ENCODE data around the gene KIRREL1.

Gene KIRREL1

GRCh38 chr1:158113759-158114127 lies 120.3 kb downstream of the KIRREL1 start:
- Histone ChIP-seq H3K79me1 (ENCODE audit: low read length) (no peaks in the 10 kb centered on the region), H3K4ac (ENCODE audit: low read depth, low read length) (no peak overlapping the region), H3K23ac (ENCODE audit: low read length) (no peak overlapping the region)

GRCh38 chr1:158115126-158115525 lies 121.7 kb downstream of the KIRREL1 start:
- Histone ChIP-seq H3K4me2 (ENCODE audit: low read length) (no peak overlapping the region), H3K23ac (ENCODE audit: low read length) (no peak overlapping the region), H3K9ac (ENCODE audit: low read length) (no peak overlapping the region), H4K12ac (ENCODE audit: low read depth, low read length) (no peak overlapping the region), H2AK5ac (ENCODE audit: low read length) (no peak overlapping the region), H3K27ac (ENCODE audit: low read depth, low read length) (no peak overlapping the region), H3K27me3 (ENCODE audit: insufficient read depth, low read length) (peaks cover 7% of the 10 kb centered on the region), H3K4me1 (ENCODE audit: control insufficient read depth in 1 of 2, insufficient read depth in 2 of 2, low read length in 2 of 2) (peaks cover 0 to 6% of the 10 kb centered on the region in 2 experiments), H3K14ac (ENCODE audit: low read length) (no peak overlapping the region), H2AFZ (ENCODE audit: insufficient read depth, low read length, poor library complexity) (no peak overlapping the region), H2BK5ac (ENCODE audit: low read depth, low read length, poor library complexity) (no peak overlapping the region), H4K8ac (ENCODE audit: low read depth, low read length) (no peak overlapping the region), H2BK120ac (ENCODE audit: insufficient read depth, low read length, poor library complexity) (no peak overlapping the region), H2BK12ac (ENCODE audit: low read length) (no peak overlapping the region), H3K79me2 (ENCODE audit: control insufficient read depth, insufficient read depth, low read length, poor library complexity) (no peaks in the 10 kb centered on the region), H3K4me3 (ENCODE audit: low read depth, low read length) (no peak overlapping the region), H3K4ac (ENCODE audit: low read depth, low read length) (no peak overlapping the region), H3K79me1 (ENCODE audit: low read length) (no peaks in the 10 kb centered on the region), H4K91ac (ENCODE audit: low read depth, low read length) (no peak overlapping the region), H3K9me3 (ENCODE audit: insufficient read depth, low read depth, low read length) (no peaks in the 10 kb centered on the region), H3K36me3 (ENCODE audit: control insufficient read depth in 1 of 2, insufficient read depth in 2 of 2, low read length in 2 of 2) (no peaks in the 10 kb centered on the region), H3K18ac (ENCODE audit: low read length) (no peak overlapping the region)
- WGBS (ENCODE audit: extremely low coverage, insufficient coverage, insufficient read length), result no CpG with 5 or more reads among the region's 4 CpGs
- DNase-seq, result no peak

More at GRCh38 chr1:158113759-158114127, 120.3 kb downstream of the KIRREL1 start:
- H3K27ac ChIP-seq (ENCODE audit: low read depth, low read length), result no peak overlapping the region
- H3K4me3 ChIP-seq (ENCODE audit: low read depth, low read length), result no peak overlapping the region
- no peak overlapping the region for H3K14ac ChIP-seq (ENCODE audit: low read length)
- H2BK5ac ChIP-seq (ENCODE audit: low read depth, low read length, poor library complexity), result no peak overlapping the region
- no peaks in the 10 kb centered on the region for H3K36me3 ChIP-seq (ENCODE audit: control insufficient read depth in 1 of 2, insufficient read depth in 2 of 2, low read length in 2 of 2)
- H2AK5ac ChIP-seq (ENCODE audit: low read length), result no peak overlapping the region
- H2BK120ac ChIP-seq (ENCODE audit: insufficient read depth, low read length, poor library complexity), result no peak overlapping the region
- peaks cover 3% of the 10 kb centered on the region for H3K9me3 ChIP-seq (ENCODE audit: insufficient read depth, low read depth, low read length)
- no peak overlapping the region for H3K9ac ChIP-seq (ENCODE audit: low read length)
- no peak overlapping the region for H4K91ac ChIP-seq (ENCODE audit: low read depth, low read length)
- H3K79me2 ChIP-seq (ENCODE audit: control insufficient read depth, insufficient read depth, low read length, poor library complexity), result no peaks in the 10 kb centered on the region
- peaks cover 0 to 6% of the 10 kb centered on the region in 2 experiments for H3K4me1 ChIP-seq (ENCODE audit: control insufficient read depth in 1 of 2, insufficient read depth in 2 of 2, low read length in 2 of 2)
- peaks cover 7% of the 10 kb centered on the region for H3K27me3 ChIP-seq (ENCODE audit: insufficient read depth, low read length)
- H2BK12ac ChIP-seq (ENCODE audit: low read length), result no peak overlapping the region
- peak overlapping the region; percentile 35 for H2AFZ ChIP-seq (ENCODE audit: insufficient read depth, low read length, poor library complexity)
- H3K4me2 ChIP-seq (ENCODE audit: low read length), result peak overlapping the region; percentile 80
- no peak overlapping the region for H4K8ac ChIP-seq (ENCODE audit: low read depth, low read length)
- H4K12ac ChIP-seq (ENCODE audit: low read depth, low read length), result no peak overlapping the region
- DNase-seq, result no peak
- no peak overlapping the region for H3K18ac ChIP-seq (ENCODE audit: low read length)
- no CpG with 5 or more reads among the region's 8 CpGs for WGBS (ENCODE audit: extremely low coverage, insufficient coverage, insufficient read length)

DNA sequence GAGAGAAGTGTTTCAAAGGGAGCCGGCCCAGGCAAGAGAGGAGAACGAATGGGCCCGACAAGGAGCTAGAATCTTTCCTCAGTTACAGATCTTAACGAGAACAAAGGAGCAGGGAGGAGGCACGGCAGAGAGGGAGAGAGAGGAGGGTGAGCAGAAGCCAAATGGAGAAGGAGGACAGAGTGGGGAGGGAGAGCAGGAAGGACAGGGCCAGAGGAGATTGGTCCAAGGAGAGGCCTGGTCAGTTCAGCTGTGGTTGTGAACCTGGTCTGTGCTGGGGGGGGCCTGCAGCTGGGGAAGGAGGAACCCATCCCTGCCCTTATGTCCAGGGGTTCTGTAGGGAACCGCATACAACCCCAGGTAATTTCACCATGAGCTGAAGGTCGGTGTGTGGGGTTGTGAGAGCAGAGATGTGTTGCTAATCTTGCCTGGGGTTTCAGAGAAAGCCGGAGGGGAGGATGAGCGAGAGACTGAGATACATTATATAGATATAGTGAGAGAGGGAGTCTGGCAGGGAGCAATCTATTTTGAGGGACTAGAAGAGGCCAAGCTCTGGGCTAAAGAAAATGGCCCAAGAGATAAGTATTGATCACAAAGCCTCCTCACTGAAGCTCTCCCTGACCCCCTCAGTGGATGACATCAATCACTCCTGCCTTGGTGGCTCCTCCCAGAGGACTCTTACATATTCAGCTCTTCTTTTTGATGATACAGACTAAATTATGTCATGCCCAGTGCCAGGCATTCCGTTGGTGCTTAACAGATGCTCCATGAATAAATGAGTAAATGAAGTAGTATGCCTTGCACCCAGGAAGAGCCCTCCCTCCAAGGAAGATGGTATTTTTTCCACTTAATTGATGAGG lies 123.1 kb downstream of the KIRREL1 start:
- Histone ChIP-seq H4K12ac (ENCODE audit: low read depth, low read length) (no peak overlapping the region), H2BK12ac (ENCODE audit: low read length) (no peak overlapping the region)
- WGBS (ENCODE audit: extremely low coverage, insufficient coverage, insufficient read length), result no CpG with 5 or more reads among the region's 10 CpGs

GRCh38 chr1:158117854-158118704 lies 124.6 kb downstream of the KIRREL1 start:
- Histone ChIP-seq H2AK5ac (ENCODE audit: low read length) (no peak overlapping the region), H3K4me1 (ENCODE audit: control insufficient read depth in 1 of 2, insufficient read depth in 2 of 2, low read length in 2 of 2) (peaks cover 0 to 6% of the 10 kb centered on the region in 2 experiments), H3K4ac (ENCODE audit: low read depth, low read length) (no peak overlapping the region), H3K9ac (ENCODE audit: low read length) (no peak overlapping the region), H3K36me3 (ENCODE audit: control insufficient read depth in 1 of 2, insufficient read depth in 2 of 2, low read length in 2 of 2) (no peaks in the 10 kb centered on the region), H4K8ac (ENCODE audit: low read depth, low read length) (no peak overlapping the region), H3K23ac (ENCODE audit: low read length) (no peak overlapping the region), H3K27me3 (ENCODE audit: insufficient read depth, low read length) (no peaks in the 10 kb centered on the region), H3K27ac (ENCODE audit: low read depth, low read length) (no peak overlapping the region), H2AFZ (ENCODE audit: insufficient read depth, low read length, poor library complexity) (no peak overlapping the region), H2BK12ac (ENCODE audit: low read length) (no peak overlapping the region), H3K4me3 (ENCODE audit: low read depth, low read length) (no peak overlapping the region), H3K9me3 (ENCODE audit: insufficient read depth, low read depth, low read length) (no peaks in the 10 kb centered on the region), H2BK5ac (ENCODE audit: low read depth, low read length, poor library complexity) (no peak overlapping the region), H4K12ac (ENCODE audit: low read depth, low read length) (no peak overlapping the region), H3K79me1 (ENCODE audit: low read length) (no peaks in the 10 kb centered on the region), H3K79me2 (ENCODE audit: control insufficient read depth, insufficient read depth, low read length, poor library complexity) (no peaks in the 10 kb centered on the region), H3K14ac (ENCODE audit: low read length) (no peak overlapping the region), H3K4me2 (ENCODE audit: low read length) (no peak overlapping the region), H4K91ac (ENCODE audit: low read depth, low read length) (no peak overlapping the region), H2BK120ac (ENCODE audit: insufficient read depth, low read length, poor library complexity) (no peak overlapping the region), H3K18ac (ENCODE audit: low read length) (no peak overlapping the region)
- no CpG with 5 or more reads among the region's 22 CpGs for WGBS (ENCODE audit: extremely low coverage, insufficient coverage, insufficient read length)
- DNase-seq, result peak in 1 of 2 donors; percentile 20

More for the DNA sequence above, 123.1 kb downstream of the KIRREL1 start:
- Histone ChIP-seq H3K27me3 (ENCODE audit: insufficient read depth, low read length) (peaks cover 7% of the 10 kb centered on the region), H3K79me1 (ENCODE audit: low read length) (no peaks in the 10 kb centered on the region), H3K4me1 (ENCODE audit: control insufficient read depth in 1 of 2, insufficient read depth in 2 of 2, low read length in 2 of 2) (peaks cover 0 to 6% of the 10 kb centered on the region in 2 experiments), H3K4ac (ENCODE audit: low read depth, low read length) (no peak overlapping the region), H2BK5ac (ENCODE audit: low read depth, low read length, poor library complexity) (no peak overlapping the region), H3K9ac (ENCODE audit: low read length) (no peak overlapping the region), H3K14ac (ENCODE audit: low read length) (no peak overlapping the region), H3K27ac (ENCODE audit: low read depth, low read length) (no peak overlapping the region), H3K9me3 (ENCODE audit: insufficient read depth, low read depth, low read length) (no peaks in the 10 kb centered on the region), H3K4me2 (ENCODE audit: low read length) (no peak overlapping the region), H3K4me3 (ENCODE audit: low read depth, low read length) (no peak overlapping the region), H3K23ac (ENCODE audit: low read length) (no peak overlapping the region), H2BK120ac (ENCODE audit: insufficient read depth, low read length, poor library complexity) (no peak overlapping the region), H4K8ac (ENCODE audit: low read depth, low read length) (no peak overlapping the region), H2AFZ (ENCODE audit: insufficient read depth, low read length, poor library complexity) (no peak overlapping the region), H3K79me2 (ENCODE audit: control insufficient read depth, insufficient read depth, low read length, poor library complexity) (no peaks in the 10 kb centered on the region), H3K36me3 (ENCODE audit: control insufficient read depth in 1 of 2, insufficient read depth in 2 of 2, low read length in 2 of 2) (no peaks in the 10 kb centered on the region), H4K91ac (ENCODE audit: low read depth, low read length) (no peak overlapping the region), H2AK5ac (ENCODE audit: low read length) (no peak overlapping the region), H3K18ac (ENCODE audit: low read length) (no peak overlapping the region)
- DNase-seq, result no peak
